ENCODE measurements around the gene POLG2.

- TF ChIP-seq CTCF (IDR thresholded peaks at IDR 0.05) (no peak), POLR2AphosphoS5 (IDR thresholded peaks at IDR 0.05) (no peak), POLR2A (IDR thresholded peaks at IDR 0.05) (no peak), EP300 (IDR thresholded peaks at IDR 0.05) (no peak)
Observed at GRCh38 chr17:64461788-64462187, 35.1 kb downstream of the POLG2 start.
